ENCODE results near the gene LPIN1. TPM values are rescaled to one million over a fixed set of nuclear protein-coding genes. Genes with fewer than 3 reads are reported as not detected.
A peak's percentile ranks its signal among the peaks of the same experiment; 100 is the strongest.

LPIN1 gene, protein sequence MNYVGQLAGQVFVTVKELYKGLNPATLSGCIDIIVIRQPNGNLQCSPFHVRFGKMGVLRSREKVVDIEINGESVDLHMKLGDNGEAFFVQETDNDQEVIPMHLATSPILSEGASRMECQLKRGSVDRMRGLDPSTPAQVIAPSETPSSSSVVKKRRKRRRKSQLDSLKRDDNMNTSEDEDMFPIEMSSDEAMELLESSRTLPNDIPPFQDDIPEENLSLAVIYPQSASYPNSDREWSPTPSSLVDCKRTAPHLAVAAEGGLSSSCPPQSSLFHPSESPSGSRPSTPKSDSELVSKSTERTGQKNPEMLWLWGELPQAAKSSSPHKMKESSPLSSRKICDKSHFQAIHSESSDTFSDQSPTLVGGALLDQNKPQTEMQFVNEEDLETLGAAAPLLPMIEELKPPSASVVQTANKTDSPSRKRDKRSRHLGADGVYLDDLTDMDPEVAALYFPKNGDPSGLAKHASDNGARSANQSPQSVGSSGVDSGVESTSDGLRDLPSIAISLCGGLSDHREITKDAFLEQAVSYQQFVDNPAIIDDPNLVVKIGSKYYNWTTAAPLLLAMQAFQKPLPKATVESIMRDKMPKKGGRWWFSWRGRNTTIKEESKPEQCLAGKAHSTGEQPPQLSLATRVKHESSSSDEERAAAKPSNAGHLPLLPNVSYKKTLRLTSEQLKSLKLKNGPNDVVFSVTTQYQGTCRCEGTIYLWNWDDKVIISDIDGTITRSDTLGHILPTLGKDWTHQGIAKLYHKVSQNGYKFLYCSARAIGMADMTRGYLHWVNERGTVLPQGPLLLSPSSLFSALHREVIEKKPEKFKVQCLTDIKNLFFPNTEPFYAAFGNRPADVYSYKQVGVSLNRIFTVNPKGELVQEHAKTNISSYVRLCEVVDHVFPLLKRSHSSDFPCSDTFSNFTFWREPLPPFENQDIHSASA
- total RNA-seq (2021) (24.1 and 43.1 TPM in 2 replicates), Bru-seq, nascent RNA (percentile 78 among the genes with signal in this experiment), BruChase-seq, experiment 1, labeled RNA remaining after a 2-hour chase (percentile 64 among the genes with signal in this experiment), BruChase-seq, experiment 2, labeled RNA remaining after a 6-hour chase (percentile 81 among the genes with signal in this experiment)
- long read RNA-seq, full-length matches to known transcripts: 10 of 27 reads
- long read RNA-seq, partial matches to known transcripts: 6 of 27 reads
- long read RNA-seq, other reads (novel, unspliced or antisense): 11 of 27 reads

DNA sequence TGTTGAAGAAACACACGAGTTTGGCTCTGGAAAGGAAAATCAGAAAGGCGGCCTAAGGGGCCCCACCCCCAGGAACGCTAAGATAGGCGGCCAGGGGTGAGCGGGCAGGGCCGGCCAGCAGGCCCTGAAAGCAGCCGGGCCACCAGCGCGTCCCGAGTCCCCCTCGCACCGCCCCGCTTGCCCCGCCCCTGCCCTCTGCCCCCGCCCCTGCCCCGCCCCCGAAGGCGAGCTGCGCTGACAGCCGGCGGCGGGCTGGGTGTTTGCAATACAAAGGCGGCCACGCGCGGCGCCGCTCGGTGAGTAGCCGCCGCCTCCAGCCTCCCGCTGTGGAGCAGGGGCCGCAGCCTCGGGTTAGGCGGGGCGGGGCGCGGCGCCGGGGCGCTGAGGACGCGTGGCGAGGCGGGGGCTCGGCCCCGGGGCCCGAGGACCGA is at the start of gene LPIN1:
TSS of gene LPIN1 (plus strand) at position 257 of the 431 bp plus-strand sequence. CDS start 18,910 bp downstream, outside the sequence.
- Histone ChIP-seq H3K9me3 (ENCODE audit: insufficient read depth, low read depth) (no peaks in the 10 kb centered on the region), H3K36me3 (ENCODE audit: low read depth) (no peaks in the 10 kb centered on the region), H3K4me2 (peak within 1 kb of the TSS; percentile 89), H3K27ac (peak within 1 kb of the TSS; percentile 25; the same call in 1 of the 2 replicates), H4K20me1 (ENCODE audit: insufficient read depth) (peaks cover 23% of the 10 kb centered on the region), H3K9me2 (ENCODE audit: insufficient read depth) (no peaks in the 10 kb centered on the region), H3K27me3 (ENCODE audit: insufficient read depth, low read depth) (no peaks in the 10 kb centered on the region), H3K4me1 (replicated peaks; ENCODE audit: insufficient read depth) (peaks cover 85% of the 10 kb centered on the region), H3F3A (ENCODE audit: insufficient read depth, low read depth) (peaks cover 23% of the 10 kb centered on the region), H2AFZ (peak within 1 kb of the TSS; percentile 72), H3K79me2 (ENCODE audit: low read depth) (peaks cover 48% of the 10 kb centered on the region), H3K4me3 (peak within 1 kb of the TSS; percentile 62)
- POLR2A ChIA-PET (ENCODE audit: unreplicated experiment): interaction anchor here (0.6 kb wide), 1 partner anchor 891 kb away, joined by 3 read pairs; no protein-coding TSS in a partner anchor
- TF ChIP-seq, protein P1, sequence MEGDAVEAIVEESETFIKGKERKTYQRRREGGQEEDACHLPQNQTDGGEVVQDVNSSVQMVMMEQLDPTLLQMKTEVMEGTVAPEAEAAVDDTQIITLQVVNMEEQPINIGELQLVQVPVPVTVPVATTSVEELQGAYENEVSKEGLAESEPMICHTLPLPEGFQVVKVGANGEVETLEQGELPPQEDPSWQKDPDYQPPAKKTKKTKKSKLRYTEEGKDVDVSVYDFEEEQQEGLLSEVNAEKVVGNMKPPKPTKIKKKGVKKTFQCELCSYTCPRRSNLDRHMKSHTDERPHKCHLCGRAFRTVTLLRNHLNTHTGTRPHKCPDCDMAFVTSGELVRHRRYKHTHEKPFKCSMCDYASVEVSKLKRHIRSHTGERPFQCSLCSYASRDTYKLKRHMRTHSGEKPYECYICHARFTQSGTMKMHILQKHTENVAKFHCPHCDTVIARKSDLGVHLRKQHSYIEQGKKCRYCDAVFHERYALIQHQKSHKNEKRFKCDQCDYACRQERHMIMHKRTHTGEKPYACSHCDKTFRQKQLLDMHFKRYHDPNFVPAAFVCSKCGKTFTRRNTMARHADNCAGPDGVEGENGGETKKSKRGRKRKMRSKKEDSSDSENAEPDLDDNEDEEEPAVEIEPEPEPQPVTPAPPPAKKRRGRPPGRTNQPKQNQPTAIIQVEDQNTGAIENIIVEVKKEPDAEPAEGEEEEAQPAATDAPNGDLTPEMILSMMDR (conservative IDR thresholded peaks at IDR 0.05): no peak
- no peak for TF ChIP-seq EZH2 (IDR thresholded peaks at IDR 0.05; ENCODE audit: low read depth)
- intact Hi-C loops (cut with micrococcal nuclease; ENCODE audit: unreplicated experiment): loop anchor here (2.0 kb wide), 1 partner anchor 32 kb away; no protein-coding TSS in a partner anchor
- DNase-seq: peak; percentile 75 to 85
- CTCF ChIA-PET: interaction anchor here (0.6 to 0.7 kb wide), 2 partner anchors 56 to 78 kb away, joined by 5 to 8 read pairs; no protein-coding TSS in a partner anchor
- no TSS peak for BruUV-seq (replicated peaks)

GRCh38 chr2:11696736-11697102 is 49.7 kb upstream of the LPIN1 start:
- H3K9me2 ChIP-seq (ENCODE audit: insufficient read depth): no peaks in the 10 kb centered on the region
- no peaks in the 10 kb centered on the region for H3K79me2 ChIP-seq (ENCODE audit: low read depth)
- no peak for DNase-seq
- H3K4me1 ChIP-seq (replicated peaks; ENCODE audit: insufficient read depth): peaks cover 73% of the 10 kb centered on the region
- CTCF ChIA-PET: interaction anchor here (1.1 to 1.8 kb wide), 4 partner anchors 9 to 83 kb away, joined by 6 to 11 read pairs (median 6); no protein-coding TSS in a partner anchor
- BruUV-seq (replicated peaks): no TSS peak
- no peaks in the 10 kb centered on the region for H3K36me3 ChIP-seq (ENCODE audit: low read depth)
- peak overlapping the region; percentile 48; the same call in 1 of the 2 replicates for H2AFZ ChIP-seq
- H3F3A ChIP-seq (ENCODE audit: insufficient read depth, low read depth): peaks cover 50% of the 10 kb centered on the region
- H3K27ac ChIP-seq: peak overlapping the region; percentile 83
- H3K9me3 ChIP-seq (ENCODE audit: insufficient read depth, low read depth): no peaks in the 10 kb centered on the region
- POLR2A ChIA-PET (ENCODE audit: unreplicated experiment): interaction anchor here (0.6 to 1.2 kb wide), 3 partner anchors 57 to 78 kb away, joined by 3 to 7 read pairs (median 3); no protein-coding TSS in a partner anchor
- H3K27me3 ChIP-seq (ENCODE audit: insufficient read depth, low read depth): no peaks in the 10 kb centered on the region
- peak overlapping the region; percentile 75 for H3K4me2 ChIP-seq
- H4K20me1 ChIP-seq (ENCODE audit: insufficient read depth): no peaks in the 10 kb centered on the region
- intact Hi-C loops (cut with micrococcal nuclease; ENCODE audit: unreplicated experiment): loop anchor here (1.0 to 10.0 kb wide), 5 partner anchors 14 to 1308 kb away; partner anchors contain the start of gene TRIB2
- peak overlapping the region; percentile 24; the same call in 1 of the 2 replicates for H3K4me3 ChIP-seq
- no peak for TF ChIP-seq EZH2 (IDR thresholded peaks at IDR 0.05; ENCODE audit: low read depth)
- TF ChIP-seq, protein P1 (conservative IDR thresholded peaks at IDR 0.05): no peak

Data from PC-9 (cell line).